Liver (tissue), 3 donors: ENCODE data around the gene FAM83G.
"Not testable (repeated sequence)": the region's sequence is repeated elsewhere in the genome, so short reads cannot be mapped to it uniquely, and the experiment has no call there.

Experiments used
- ATF3 ChIP-seq: IDR thresholded peaks from 2 replicates; pipeline ENCODE4 v1.6.1; 2016; ENCODE audit warnings: antibody characterized with exemption
- CTCF ChIP-seq: fragments of 150-350 bp; IDR thresholded peaks from 2 replicates; pipeline ENCODE4 v1.5.1; 2017; ENCODE audit warnings: improper control_type of control experiment, low read depth, low read length; ENCODE audit not compliant: missing input control
- GABPA ChIP-seq, 2 donors: IDR thresholded peaks in 1 of 2; conservative IDR thresholded peaks in 1 of 2; 2 replicates each; pipeline ENCODE4 v1.6.1; 2016; ENCODE audit warnings: antibody characterized with exemption in 2 of 2, mild to moderate bottlenecking in 1 of 2, moderate library complexity in 1 of 2
- HNF4G ChIP-seq: IDR thresholded peaks from 2 replicates; pipeline ENCODE4 v1.6.1; 2016; ENCODE audit warnings: antibody characterized with exemption
- RAD21 ChIP-seq, 2 donors: IDR thresholded peaks; 2 replicates each; pipeline ENCODE4 v1.6.1; 2016; ENCODE audit warnings: antibody characterized with exemption in 2 of 2, mild to moderate bottlenecking in 2 of 2
- RXRA ChIP-seq, 2 donors: IDR thresholded peaks; 2 replicates each; pipeline ENCODE4 v1.6.1; 2017 to 2018; ENCODE audit warnings: antibody characterized with exemption in 2 of 2, mild to moderate bottlenecking in 1 of 2
- SP1 ChIP-seq: IDR thresholded peaks from 2 replicates; pipeline ENCODE4 v1.6.1; 2018; ENCODE audit warnings: antibody characterized with exemption, mild to moderate bottlenecking
- YY1 ChIP-seq: IDR thresholded peaks from 2 replicates; pipeline ENCODE4 v1.6.1; 2016; ENCODE audit warnings: antibody characterized with exemption, mild to moderate bottlenecking
- ZBTB33 ChIP-seq: IDR thresholded peaks from 2 replicates; pipeline ENCODE4 v1.6.1; 2016; ENCODE audit warnings: antibody characterized with exemption
- donor health status: healthy.
- donor health status: healthy.

GRCh38 chr17:19036186-19036585, 31.6 kb upstream of the FAM83G start:
- TF ChIP-seq CTCF; YY1; RXRA (IDR thresholded peaks at IDR 0.05); GABPA (IDR thresholded peaks at IDR 0.05 in 1 of 2, conservative IDR thresholded peaks at IDR 0.05 in 1 of 2); SP1; RAD21 (IDR thresholded peaks at IDR 0.05); HNF4G; ATF3; ZBTB33: not testable (repeated sequence)
